ENCODE measurements around the gene ATP1B1. TPM values are rescaled to one million over a fixed set of nuclear protein-coding genes. Genes with fewer than 3 reads are reported as not detected.
A peak's percentile ranks its signal among the peaks of the same experiment; 100 is the strongest.

ATP1B1 gene
- 76.4 to 81.7 TPM (median 81.4 TPM) in 3 replicates for total RNA-seq

- TF ChIP-seq, protein P1, sequence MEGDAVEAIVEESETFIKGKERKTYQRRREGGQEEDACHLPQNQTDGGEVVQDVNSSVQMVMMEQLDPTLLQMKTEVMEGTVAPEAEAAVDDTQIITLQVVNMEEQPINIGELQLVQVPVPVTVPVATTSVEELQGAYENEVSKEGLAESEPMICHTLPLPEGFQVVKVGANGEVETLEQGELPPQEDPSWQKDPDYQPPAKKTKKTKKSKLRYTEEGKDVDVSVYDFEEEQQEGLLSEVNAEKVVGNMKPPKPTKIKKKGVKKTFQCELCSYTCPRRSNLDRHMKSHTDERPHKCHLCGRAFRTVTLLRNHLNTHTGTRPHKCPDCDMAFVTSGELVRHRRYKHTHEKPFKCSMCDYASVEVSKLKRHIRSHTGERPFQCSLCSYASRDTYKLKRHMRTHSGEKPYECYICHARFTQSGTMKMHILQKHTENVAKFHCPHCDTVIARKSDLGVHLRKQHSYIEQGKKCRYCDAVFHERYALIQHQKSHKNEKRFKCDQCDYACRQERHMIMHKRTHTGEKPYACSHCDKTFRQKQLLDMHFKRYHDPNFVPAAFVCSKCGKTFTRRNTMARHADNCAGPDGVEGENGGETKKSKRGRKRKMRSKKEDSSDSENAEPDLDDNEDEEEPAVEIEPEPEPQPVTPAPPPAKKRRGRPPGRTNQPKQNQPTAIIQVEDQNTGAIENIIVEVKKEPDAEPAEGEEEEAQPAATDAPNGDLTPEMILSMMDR (IDR thresholded peaks at IDR 0.05; ENCODE audit: unreplicated experiment): peak; percentile 83
- no peaks in the 10 kb centered on the region for H3K27me3 Mint-ChIP-seq (ENCODE audit: low read depth)
- H3K36me3 Mint-ChIP-seq: no peaks in the 10 kb centered on the region
- peak within 1 kb of the TSS; percentile 97 for H3K27ac Mint-ChIP-seq
- DNase-seq (ENCODE audit: low spot score in 2 of 2, unreplicated experiment in 2 of 2): peak; percentile 86 to 92
- peaks cover 47% of the 10 kb centered on the region for H3K4me1 Mint-ChIP-seq
- peak within 1 kb of the TSS; percentile 84 for H3K4me3 Mint-ChIP-seq
- no peaks in the 10 kb centered on the region for H3K9me3 Mint-ChIP-seq
Observed at GRCh38 chr1:169106095-169106920, at the start of gene ATP1B1. ATP1B1 (plus strand) TSS chr1:169106690; CDS start chr1:169106830, 140 bp downstream.

DNA sequence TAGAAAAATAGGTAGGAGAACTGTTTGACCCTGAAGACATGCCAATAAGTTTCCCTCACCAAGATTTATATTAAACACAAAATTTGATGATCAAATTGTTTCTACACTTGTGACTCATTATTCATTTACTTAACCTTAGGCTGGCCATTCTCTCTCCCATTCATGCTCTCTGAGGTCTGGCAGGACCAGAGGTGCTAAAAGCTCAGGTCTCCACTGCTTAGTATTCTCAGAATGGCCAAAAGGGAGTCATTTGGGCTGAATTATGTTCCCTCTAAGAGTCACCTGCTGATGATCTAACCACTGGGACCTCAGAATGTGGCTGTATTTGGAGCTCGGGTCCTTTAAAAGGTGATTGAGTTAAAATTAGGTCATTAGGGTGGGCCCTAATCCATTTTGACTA is 47.1 kb upstream of the ATP1B1 start:
- no peak overlapping the region for H3K27ac Mint-ChIP-seq
- no peaks in the 10 kb centered on the region for H3K36me3 Mint-ChIP-seq
- no peak for DNase-seq (ENCODE audit: low spot score in 2 of 2, unreplicated experiment in 2 of 2)
- TF ChIP-seq, protein P1 (IDR thresholded peaks at IDR 0.05; ENCODE audit: unreplicated experiment): no peak
- no peaks in the 10 kb centered on the region for H3K27me3 Mint-ChIP-seq (ENCODE audit: low read depth)
- peaks cover 8% of the 10 kb centered on the region for H3K9me3 Mint-ChIP-seq
- H3K4me3 Mint-ChIP-seq: no peak overlapping the region
- peaks cover 11% of the 10 kb centered on the region for H3K4me1 Mint-ChIP-seq

DNA sequence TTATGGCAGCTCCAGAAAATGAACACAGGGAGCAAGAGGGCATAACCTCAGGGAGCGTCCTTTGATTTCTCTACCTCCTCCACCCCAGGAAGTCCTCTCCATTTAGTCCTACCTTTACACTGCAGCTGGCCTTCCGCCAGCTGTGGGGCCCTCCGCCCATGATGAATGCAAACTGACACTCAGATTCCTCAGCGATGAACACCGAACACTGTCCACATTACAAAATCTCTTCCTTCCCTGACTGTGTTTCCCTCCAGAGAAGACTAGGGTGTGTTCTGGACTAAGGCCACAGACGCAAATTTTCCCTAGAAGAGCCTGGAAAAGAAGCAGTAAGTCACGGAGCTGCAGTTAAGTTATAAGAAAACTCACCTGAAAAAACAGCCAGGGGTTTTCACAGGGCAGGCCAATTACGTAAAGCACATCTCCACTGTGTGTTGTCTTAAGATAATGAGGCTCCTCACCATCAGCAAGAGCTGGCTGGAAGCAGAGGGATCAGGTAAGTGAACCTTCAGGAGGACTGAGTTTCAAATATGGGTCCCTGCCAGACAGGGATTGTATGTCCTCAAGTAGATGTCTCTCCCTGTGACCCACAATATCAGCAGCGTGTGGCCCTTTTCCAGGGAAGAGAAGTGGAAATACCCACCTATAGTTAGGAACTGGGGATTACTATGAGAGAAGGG is 46.3 kb upstream of the ATP1B1 start:
- DNase-seq (ENCODE audit: low spot score in 2 of 2, unreplicated experiment in 2 of 2): no peak
- Mint-ChIP-seq H3K9me3 (peaks cover 12% of the 10 kb centered on the region), H3K27ac (no peak overlapping the region), H3K27me3 (ENCODE audit: low read depth) (no peaks in the 10 kb centered on the region), H3K36me3 (no peaks in the 10 kb centered on the region), H3K4me3 (no peak overlapping the region), H3K4me1 (peaks cover 11% of the 10 kb centered on the region)
- TF ChIP-seq, protein P1 (IDR thresholded peaks at IDR 0.05; ENCODE audit: unreplicated experiment): no peak

DNA sequence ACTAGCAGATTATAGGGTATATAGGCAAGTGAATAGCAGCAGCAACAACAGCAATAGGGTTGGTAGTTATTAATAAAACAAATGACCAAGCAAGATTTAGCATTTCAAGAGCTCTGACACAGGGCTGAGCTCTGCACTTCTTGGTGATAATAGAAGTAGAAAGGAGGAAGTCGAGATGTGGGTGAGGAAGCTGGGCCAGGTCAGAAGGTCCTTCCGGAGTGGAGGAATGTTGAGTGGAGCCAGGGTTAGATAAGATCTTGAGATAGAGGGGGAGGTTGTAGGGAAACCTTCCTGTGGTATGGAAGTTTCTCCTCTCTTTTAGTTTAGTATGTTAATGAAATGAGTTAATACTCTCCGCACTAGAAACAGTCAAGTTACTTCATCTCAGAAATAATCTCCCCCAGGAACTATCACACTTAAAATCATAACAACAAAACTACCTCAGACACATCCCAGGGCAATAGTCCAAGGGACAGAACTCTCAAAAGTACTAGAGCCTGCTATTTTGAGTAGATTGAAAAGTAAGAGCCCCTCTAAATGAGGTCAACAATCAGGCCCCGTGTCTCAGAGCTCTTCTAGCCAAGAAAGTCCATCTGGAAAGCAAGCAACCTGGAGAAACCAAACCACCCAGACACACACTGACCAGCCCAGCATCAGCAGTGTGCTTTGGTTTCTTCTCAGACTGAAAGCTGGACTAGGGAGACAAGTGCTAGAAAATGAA is 45.4 kb upstream of the ATP1B1 start:
- Mint-ChIP-seq H3K9me3 (peaks cover 19% of the 10 kb centered on the region), H3K27me3 (ENCODE audit: low read depth) (no peaks in the 10 kb centered on the region), H3K4me3 (no peak overlapping the region), H3K27ac (peak overlapping the region; percentile 47), H3K36me3 (no peaks in the 10 kb centered on the region), H3K4me1 (peaks cover 11% of the 10 kb centered on the region)
- no peak for DNase-seq (ENCODE audit: low spot score in 2 of 2, unreplicated experiment in 2 of 2)
- TF ChIP-seq, protein P1 (IDR thresholded peaks at IDR 0.05; ENCODE audit: unreplicated experiment): no peak

DNA sequence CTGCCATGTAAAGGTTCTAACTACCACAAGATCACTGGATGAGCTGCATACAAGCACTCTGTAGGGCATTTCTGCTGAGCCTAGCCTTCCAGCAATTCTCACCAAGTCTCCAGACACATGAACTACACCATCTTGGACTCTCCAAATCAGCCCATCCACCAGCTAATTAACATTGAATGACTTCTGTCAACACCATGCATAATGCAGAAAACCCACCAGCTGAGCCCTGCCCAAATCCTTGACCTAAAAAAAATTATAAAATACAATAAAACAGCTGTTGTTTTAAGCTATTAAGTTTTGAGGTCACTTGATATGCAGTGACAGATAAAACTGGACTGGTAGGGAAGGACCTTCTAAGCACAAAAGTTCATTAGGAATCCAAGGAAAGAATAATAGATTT is 44.3 kb upstream of the ATP1B1 start:
- Mint-ChIP-seq H3K27ac (no peak overlapping the region), H3K27me3 (ENCODE audit: low read depth) (no peaks in the 10 kb centered on the region), H3K4me1 (peaks cover 11% of the 10 kb centered on the region), H3K36me3 (peaks cover under 1% of the 10 kb centered on the region), H3K9me3 (peaks cover 23% of the 10 kb centered on the region), H3K4me3 (no peak overlapping the region)
- TF ChIP-seq, protein P1 (IDR thresholded peaks at IDR 0.05; ENCODE audit: unreplicated experiment): no peak
- no peak for DNase-seq (ENCODE audit: low spot score in 2 of 2, unreplicated experiment in 2 of 2)
